Right atrium auricular region (tissue), 2 donors: Measurements from ENCODE around the gene RNF220. TPM values are rescaled to one million over a fixed set of nuclear protein-coding genes. Genes with fewer than 3 reads are reported as not detected.

Experiments used
- DNase-seq: peaks from one replicate; pipeline ENCODE4 v3.0.0-alpha.2; 2019; ENCODE audit warnings: low spot score
- H3K27ac ChIP-seq, 2 donors: fragments of 200-600 bp; sonication (generic); 1 replicate in 1 of 2; 2 replicates in 1 of 2; pipeline ENCODE4 v1.5.1; 2016 to 2019
- H3K27me3 ChIP-seq, 2 donors: fragments of 200-600 bp; sonication (generic); one replicate each; pipeline versions ENCODE4 v1.5.1 to v1.6.0; 2017 to 2019
- H3K36me3 ChIP-seq: fragments of 200-600 bp; sonication (generic); one replicate; pipeline ENCODE4 v1.5.1; 2016
- H3K4me1 ChIP-seq, 2 donors: fragments of 200-600 bp; sonication (generic); one replicate each; pipeline versions ENCODE4 v1.5.1 to v1.6.0; 2017 to 2019
- H3K4me3 ChIP-seq, 2 donors: fragments of 200-600 bp; sonication (generic); 1 replicate in 1 of 2; 2 replicates in 1 of 2; pipeline ENCODE4 v1.5.1; 2017 to 2019; ENCODE audit warnings: mild to moderate bottlenecking in 1 of 2, moderate library complexity in 1 of 2
- H3K9me3 ChIP-seq, 2 donors: fragments of 200-600 bp; sonication (generic); one replicate each; pipeline ENCODE4 v1.5.1; 2019
- total RNA-seq, 2 donors: library from RNA; depleted of rRNA; stranded (reverse); fragments of >200 nt; gene quantifications; one replicate each; pipeline ENCODE4 v1.1.0, GENCODE V29; 2016
- TF ChIP-seq, protein P1 (sequence below), 2 donors: fragments of 200-600 bp; sonication (generic); IDR thresholded peaks; one replicate each; pipeline ENCODE4 v1.5.1; 2019; ENCODE audit warnings: antibody characterized with exemption in 2 of 2

The RNF220 gene
- total RNA-seq, 2 donors from 2014 or later, result 76.1 to 91.6 TPM

DNA sequence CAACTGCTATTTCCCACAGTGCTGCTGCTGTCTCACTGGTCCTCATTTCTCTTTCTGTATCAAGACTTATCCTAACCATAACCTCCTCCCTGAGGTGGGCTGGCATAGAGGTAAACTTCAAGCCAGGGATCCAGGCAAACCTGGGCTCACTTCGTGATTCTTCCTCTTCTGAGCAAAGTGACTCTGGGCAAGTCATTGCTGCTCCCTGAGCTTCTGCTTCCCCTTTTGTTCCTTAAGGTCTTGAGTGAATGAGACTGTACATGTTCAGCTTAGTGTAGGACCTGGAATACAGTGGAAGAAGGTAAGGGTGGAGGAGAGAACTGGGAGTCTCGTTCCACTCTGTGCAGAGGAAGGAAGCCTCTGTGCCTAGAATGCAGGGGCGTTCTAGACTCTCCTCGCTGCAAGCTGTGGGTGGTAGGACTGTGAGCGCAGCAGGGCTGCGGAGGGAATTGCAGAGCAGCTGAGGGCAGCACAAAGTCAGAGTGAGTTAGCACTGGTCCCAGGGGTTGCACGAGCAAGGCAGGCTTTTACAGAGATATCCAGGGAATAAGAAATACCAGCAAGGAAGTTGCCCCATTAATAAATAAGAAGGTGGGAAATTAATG, 38.6 kb upstream of the RNF220 start:
- no peak for DNase-seq
- Histone ChIP-seq H3K4me3 (no peak overlapping the region), H3K9me3 (no peaks in the 10 kb centered on the region), H3K36me3 (no peaks in the 10 kb centered on the region), H3K27me3 (no peaks in the 10 kb centered on the region), H3K4me1 (no peaks in the 10 kb centered on the region), H3K27ac (no peak overlapping the region)
- TF ChIP-seq, protein P1, sequence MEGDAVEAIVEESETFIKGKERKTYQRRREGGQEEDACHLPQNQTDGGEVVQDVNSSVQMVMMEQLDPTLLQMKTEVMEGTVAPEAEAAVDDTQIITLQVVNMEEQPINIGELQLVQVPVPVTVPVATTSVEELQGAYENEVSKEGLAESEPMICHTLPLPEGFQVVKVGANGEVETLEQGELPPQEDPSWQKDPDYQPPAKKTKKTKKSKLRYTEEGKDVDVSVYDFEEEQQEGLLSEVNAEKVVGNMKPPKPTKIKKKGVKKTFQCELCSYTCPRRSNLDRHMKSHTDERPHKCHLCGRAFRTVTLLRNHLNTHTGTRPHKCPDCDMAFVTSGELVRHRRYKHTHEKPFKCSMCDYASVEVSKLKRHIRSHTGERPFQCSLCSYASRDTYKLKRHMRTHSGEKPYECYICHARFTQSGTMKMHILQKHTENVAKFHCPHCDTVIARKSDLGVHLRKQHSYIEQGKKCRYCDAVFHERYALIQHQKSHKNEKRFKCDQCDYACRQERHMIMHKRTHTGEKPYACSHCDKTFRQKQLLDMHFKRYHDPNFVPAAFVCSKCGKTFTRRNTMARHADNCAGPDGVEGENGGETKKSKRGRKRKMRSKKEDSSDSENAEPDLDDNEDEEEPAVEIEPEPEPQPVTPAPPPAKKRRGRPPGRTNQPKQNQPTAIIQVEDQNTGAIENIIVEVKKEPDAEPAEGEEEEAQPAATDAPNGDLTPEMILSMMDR (IDR thresholded peaks at IDR 0.05), result no peak

DNA sequence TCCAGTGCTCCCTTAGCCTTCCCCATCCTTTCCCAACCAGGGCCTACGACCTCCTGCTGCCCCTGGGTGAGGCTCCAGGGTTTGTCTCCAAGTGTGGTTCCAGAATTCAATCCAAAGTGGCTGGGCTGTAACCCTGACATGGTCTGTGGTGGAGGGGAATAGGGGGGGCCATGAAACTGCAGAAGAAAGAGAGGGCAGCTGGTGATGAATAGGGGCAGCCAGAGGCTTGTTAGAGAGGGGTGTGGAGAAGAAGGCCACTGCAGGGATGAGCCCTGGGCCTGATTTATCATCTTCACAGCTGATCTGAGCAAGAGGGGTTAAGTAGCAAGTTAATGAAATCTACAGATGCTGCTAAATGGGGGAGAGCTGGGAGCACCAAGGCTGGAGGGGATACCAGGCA, 37.1 kb upstream of the RNF220 start:
- Histone ChIP-seq H3K27ac (no peak overlapping the region), H3K36me3 (no peaks in the 10 kb centered on the region), H3K4me1 (no peaks in the 10 kb centered on the region), H3K27me3 (no peaks in the 10 kb centered on the region), H3K4me3 (no peak overlapping the region), H3K9me3 (no peaks in the 10 kb centered on the region)
- TF ChIP-seq, protein P1 (IDR thresholded peaks at IDR 0.05), result no peak
- DNase-seq, result no peak

DNA sequence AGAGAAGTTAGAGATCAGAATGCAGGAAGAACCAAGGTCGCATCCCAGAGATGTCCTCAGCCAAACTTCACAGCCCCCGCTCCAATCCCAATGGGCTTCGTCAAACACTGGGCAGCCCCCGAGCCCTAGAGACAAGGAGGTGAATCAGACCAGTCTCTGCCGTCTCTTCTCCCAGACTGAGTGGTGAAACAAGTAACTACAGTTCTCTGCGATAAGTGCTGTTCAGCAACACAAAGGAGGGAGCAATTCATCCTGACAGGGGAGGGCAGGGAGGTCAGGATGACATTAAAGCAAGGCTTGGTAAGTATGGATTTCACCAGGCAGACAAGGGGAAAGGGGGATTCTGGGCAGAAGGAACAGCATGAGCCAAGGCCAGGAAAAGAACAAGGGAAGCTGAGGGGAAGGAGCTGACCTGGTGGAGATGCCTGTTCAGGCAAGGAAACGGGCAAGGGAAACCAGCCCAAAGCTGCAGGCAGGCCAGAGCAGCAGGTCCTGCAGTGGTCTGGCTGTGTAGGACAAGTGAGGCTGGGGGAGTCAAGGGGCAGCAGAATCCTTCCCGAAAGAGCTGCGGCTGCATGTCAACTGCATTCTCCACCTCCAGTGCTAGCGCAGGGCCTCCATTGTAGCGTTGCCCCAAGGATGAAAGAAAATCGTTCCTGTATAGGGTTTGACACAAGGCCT, 36.4 kb upstream of the RNF220 start:
- TF ChIP-seq, protein P1 (IDR thresholded peaks at IDR 0.05), result no peak
- Histone ChIP-seq H3K4me3 (no peak overlapping the region), H3K36me3 (no peaks in the 10 kb centered on the region), H3K27ac (no peak overlapping the region), H3K27me3 (no peaks in the 10 kb centered on the region), H3K4me1 (no peaks in the 10 kb centered on the region), H3K9me3 (no peaks in the 10 kb centered on the region)
- DNase-seq, result no peak

DNA sequence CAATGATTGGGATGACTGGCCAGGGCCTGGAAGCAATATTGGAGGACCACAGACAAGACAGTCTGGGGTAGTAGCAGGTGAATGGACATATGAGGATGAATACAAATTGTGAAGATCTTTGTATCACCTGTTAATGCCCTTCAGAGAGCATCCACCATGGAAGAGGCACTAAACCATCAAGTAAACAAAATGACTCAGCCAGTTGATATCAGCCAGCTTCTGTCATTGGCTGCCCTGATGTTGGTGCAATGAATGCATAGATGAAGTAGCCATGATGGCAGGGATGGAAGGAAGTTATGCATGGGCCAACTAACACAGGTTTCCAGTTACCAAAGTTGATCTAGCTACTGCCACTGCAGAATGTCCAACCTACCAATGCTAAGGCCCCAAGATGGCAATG, 33.8 kb upstream of the RNF220 start:
- H3K27ac ChIP-seq, result no peak overlapping the region
- H3K4me3 ChIP-seq, result no peak overlapping the region
- no peaks in the 10 kb centered on the region for H3K27me3 ChIP-seq
- no peaks in the 10 kb centered on the region for H3K36me3 ChIP-seq
- TF ChIP-seq, protein P1 (IDR thresholded peaks at IDR 0.05), result no peak
- no peak for DNase-seq
- no peaks in the 10 kb centered on the region for H3K9me3 ChIP-seq
- no peaks in the 10 kb centered on the region for H3K4me1 ChIP-seq

DNA sequence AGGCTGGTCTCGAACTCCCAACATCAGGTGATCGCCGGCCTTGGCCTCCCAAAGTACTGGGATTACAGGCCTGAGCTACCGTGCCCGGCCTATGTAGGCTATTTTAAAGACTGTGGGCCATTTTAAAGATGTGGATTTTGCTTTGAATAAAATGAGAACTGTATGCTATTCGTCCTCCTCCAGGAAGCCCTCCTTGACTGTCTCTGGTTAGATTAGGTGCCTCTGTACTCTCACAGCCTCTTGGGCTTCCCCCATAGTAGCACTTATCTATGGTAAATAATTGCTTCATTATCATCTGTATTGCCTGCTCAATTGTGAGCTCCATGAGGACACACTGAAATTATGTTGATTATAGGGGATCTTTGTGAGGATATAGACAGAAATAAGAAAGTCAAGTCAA, 29.5 kb upstream of the RNF220 start:
- no peak for DNase-seq
- H3K36me3 ChIP-seq, result no peaks in the 10 kb centered on the region
- H3K4me3 ChIP-seq, result no peak overlapping the region
- H3K27ac ChIP-seq, result no peak overlapping the region
- TF ChIP-seq, protein P1 (IDR thresholded peaks at IDR 0.05), result no peak
- no peaks in the 10 kb centered on the region for H3K27me3 ChIP-seq
- H3K4me1 ChIP-seq, result no peaks in the 10 kb centered on the region
- no peaks in the 10 kb centered on the region for H3K9me3 ChIP-seq
